ENCODE measurements around the gene PTPRK.

DNA sequence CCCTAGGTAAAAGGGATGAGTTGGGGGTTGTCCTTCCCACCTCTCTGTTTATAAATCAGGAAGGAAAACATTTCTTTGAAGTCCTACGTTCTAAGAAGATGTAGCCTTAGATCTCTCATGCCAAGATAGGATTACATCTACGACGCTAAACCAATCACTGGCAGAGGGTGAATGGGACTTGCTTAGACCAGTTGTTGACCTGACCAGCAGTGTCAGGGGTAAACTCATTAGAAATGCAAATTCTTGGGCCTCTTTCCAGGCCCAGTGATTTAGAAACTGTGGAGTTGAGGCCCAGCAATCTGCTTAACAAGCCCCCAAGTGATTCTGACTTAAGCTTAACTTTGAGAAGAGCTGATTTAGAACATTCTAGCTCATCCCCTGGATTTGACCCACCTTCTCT is 472.4 kb downstream of the PTPRK start:
- no peak for TF ChIP-seq POLR2A (IDR thresholded peaks at IDR 0.05; ENCODE audit: low read depth, low read length)
- no peak for TF ChIP-seq POLR2AphosphoS5 (IDR thresholded peaks at IDR 0.05; ENCODE audit: low read length)
- TF ChIP-seq NFIC (IDR thresholded peaks at IDR 0.05; ENCODE audit: low read depth, low read length): no peak
- TF ChIP-seq ATF7 (IDR thresholded peaks at IDR 0.05; ENCODE audit: low read depth): no peak
- TF ChIP-seq, protein P1, sequence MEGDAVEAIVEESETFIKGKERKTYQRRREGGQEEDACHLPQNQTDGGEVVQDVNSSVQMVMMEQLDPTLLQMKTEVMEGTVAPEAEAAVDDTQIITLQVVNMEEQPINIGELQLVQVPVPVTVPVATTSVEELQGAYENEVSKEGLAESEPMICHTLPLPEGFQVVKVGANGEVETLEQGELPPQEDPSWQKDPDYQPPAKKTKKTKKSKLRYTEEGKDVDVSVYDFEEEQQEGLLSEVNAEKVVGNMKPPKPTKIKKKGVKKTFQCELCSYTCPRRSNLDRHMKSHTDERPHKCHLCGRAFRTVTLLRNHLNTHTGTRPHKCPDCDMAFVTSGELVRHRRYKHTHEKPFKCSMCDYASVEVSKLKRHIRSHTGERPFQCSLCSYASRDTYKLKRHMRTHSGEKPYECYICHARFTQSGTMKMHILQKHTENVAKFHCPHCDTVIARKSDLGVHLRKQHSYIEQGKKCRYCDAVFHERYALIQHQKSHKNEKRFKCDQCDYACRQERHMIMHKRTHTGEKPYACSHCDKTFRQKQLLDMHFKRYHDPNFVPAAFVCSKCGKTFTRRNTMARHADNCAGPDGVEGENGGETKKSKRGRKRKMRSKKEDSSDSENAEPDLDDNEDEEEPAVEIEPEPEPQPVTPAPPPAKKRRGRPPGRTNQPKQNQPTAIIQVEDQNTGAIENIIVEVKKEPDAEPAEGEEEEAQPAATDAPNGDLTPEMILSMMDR (IDR thresholded peaks at IDR 0.05 in 2 of 3, conservative IDR thresholded peaks at IDR 0.05 in 1 of 3; ENCODE audit: control insufficient read depth in 2 of 3, extremely low read depth in 1 of 3, insufficient read depth in 1 of 3, low read depth in 3 of 3, low read length in 3 of 3): no peak
- TF ChIP-seq HDAC6 (IDR thresholded peaks at IDR 0.05; ENCODE audit: unreplicated experiment): no peak
- TF ChIP-seq TCF12 (IDR thresholded peaks at IDR 0.05; ENCODE audit: low read depth, low read length): no peak
- TF ChIP-seq ZNF274 (IDR thresholded peaks at IDR 0.05; ENCODE audit: insufficient read depth, insufficient read length): no peak
- TF ChIP-seq, protein P2, sequence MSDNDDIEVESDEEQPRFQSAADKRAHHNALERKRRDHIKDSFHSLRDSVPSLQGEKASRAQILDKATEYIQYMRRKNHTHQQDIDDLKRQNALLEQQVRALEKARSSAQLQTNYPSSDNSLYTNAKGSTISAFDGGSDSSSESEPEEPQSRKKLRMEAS (IDR thresholded peaks at IDR 0.05; ENCODE audit: low read depth, low read length): no peak

All from GM12878 (cell line).